ENCODE data around the gene C11orf87. TPM values are rescaled to one million over a fixed set of nuclear protein-coding genes. Genes with fewer than 3 reads are reported as not detected.

C11orf87 gene
- total and polyA plus RNA-seq, 9 of the 15 experiments (the other 6 are each of a cell fraction or from before 2014, with no cell fraction given), result not detected

- H3K9ac ChIP-seq (ENCODE audit: insufficient read depth in 1 of 2, low read depth in 2 of 2, low read length in 2 of 2), result no peak overlapping the region
- 3% methylated on average over 2 of the region's 2 CpGs for WGBS (ENCODE audit: insufficient coverage, low coverage, missing lambda C conversion rate)
- no peak for FAIRE-seq
- no peaks in the 10 kb centered on the region for H3K79me2 ChIP-seq (ENCODE audit: control insufficient read depth, insufficient read depth, low read length)
- DNase-seq (ENCODE audit: extremely low read depth in 1 of 4, low spot score in 3 of 4), result no peak
- no peaks in the 10 kb centered on the region for H4K20me1 ChIP-seq (replicated peaks; ENCODE audit: control insufficient read depth, insufficient read depth, low read length)
- no peak for TF ChIP-seq ZNF274 (IDR thresholded peaks at IDR 0.05; ENCODE audit: borderline replicate concordance, low read depth, low read length)
- TF ChIP-seq, protein P1, sequence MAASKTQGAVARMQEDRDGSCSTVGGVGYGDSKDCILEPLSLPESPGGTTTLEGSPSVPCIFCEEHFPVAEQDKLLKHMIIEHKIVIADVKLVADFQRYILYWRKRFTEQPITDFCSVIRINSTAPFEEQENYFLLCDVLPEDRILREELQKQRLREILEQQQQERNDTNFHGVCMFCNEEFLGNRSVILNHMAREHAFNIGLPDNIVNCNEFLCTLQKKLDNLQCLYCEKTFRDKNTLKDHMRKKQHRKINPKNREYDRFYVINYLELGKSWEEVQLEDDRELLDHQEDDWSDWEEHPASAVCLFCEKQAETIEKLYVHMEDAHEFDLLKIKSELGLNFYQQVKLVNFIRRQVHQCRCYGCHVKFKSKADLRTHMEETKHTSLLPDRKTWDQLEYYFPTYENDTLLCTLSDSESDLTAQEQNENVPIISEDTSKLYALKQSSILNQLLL (CRISPR knock-in tag; IDR thresholded peaks at IDR 0.05; ENCODE audit: borderline replicate concordance), result no peak
- TF ChIP-seq NFE2L1 (tag; IDR thresholded peaks at IDR 0.05; ENCODE audit: borderline replicate concordance, low read depth), result no peak
- TF ChIP-seq ZNF76 (CRISPR knock-in tag; IDR thresholded peaks at IDR 0.05; ENCODE audit: borderline replicate concordance), result no peak
- no peak for TF ChIP-seq ZNF384 (IDR thresholded peaks at IDR 0.05; ENCODE audit: low read depth, low read length)
- no peak for TF ChIP-seq CBX8 (IDR thresholded peaks at IDR 0.05; ENCODE audit: borderline replicate concordance, extremely low read depth, low read depth, low read length, poor library complexity, severe bottlenecking)
- no peak for TF ChIP-seq THRAP3 (IDR thresholded peaks at IDR 0.05; ENCODE audit: borderline replicate concordance)
- in situ Hi-C loops (cut with MboI), result no loop called here
- H3K27me3 ChIP-seq (ENCODE audit: control insufficient read depth in 2 of 2, insufficient read depth in 2 of 2, low read length in 2 of 2), result no peaks in the 10 kb centered on the region
- H3K9me3 ChIP-seq (replicated peaks; ENCODE audit: control insufficient read depth, insufficient read depth, low read depth, low read length), result peaks cover 2% of the 10 kb centered on the region; the same call in 1 of the 2 replicates
- H3K4me2 ChIP-seq (ENCODE audit: insufficient read depth, low read length), result no peak overlapping the region
- H3K9me1 ChIP-seq (ENCODE audit: control insufficient read depth, insufficient read depth, low read length), result no peaks in the 10 kb centered on the region
- ChIA-PET CTCF (ENCODE audit: low intra/inter-chr PET ratio) (no interaction called here), POLR2A (no interaction called here)
- H3K4me3 ChIP-seq, result no peak overlapping the region
- ATAC-seq, result no peak
- no TSS peak for BruUV-seq (replicated peaks)
- H3K36me3 ChIP-seq (ENCODE audit: control insufficient read depth, insufficient read depth, low read length), result no peaks in the 10 kb centered on the region
- intact Hi-C loops (cut with micrococcal nuclease), result no loop called here
- no peaks in the 10 kb centered on the region for H3K4me1 ChIP-seq (replicated peaks in 1 of 2; ENCODE audit: control insufficient read depth in 2 of 2, insufficient read depth in 2 of 2, low read length in 2 of 2)
- no peak overlapping the region for H3K27ac ChIP-seq (ENCODE audit: extremely low read depth, low read depth, low read length)
- no peak overlapping the region for H2AFZ ChIP-seq (ENCODE audit: low read depth, low read length)
Measured at GRCh38 chr11:109454857-109455256, 32.9 kb downstream of the C11orf87 start.

All from K562 (cell line).